Tibial nerve (tissue), 4 donors: Measurements from ENCODE around the gene FAM151A.

Source experiments
- CTCF ChIP-seq, 5 experiments: fragments of 200-600 bp in 3 of 5; fragments of 450-650 bp in 2 of 5; sonication (generic) in 3 of 5; IDR thresholded peaks; one replicate each; pipeline ENCODE4 v1.5.1; 2016 to 2019; ENCODE audit warnings: antibody characterized with exemption in 5 of 5, mild to moderate bottlenecking in 3 of 5, moderate library complexity in 2 of 5
- EP300 ChIP-seq, 2 donors: sonication (generic); formaldehyde crosslinking; IDR thresholded peaks; one replicate each; pipeline ENCODE4 v1.6.1; 2017; ENCODE audit warnings: antibody characterized with exemption in 2 of 2, mild to moderate bottlenecking in 1 of 2

DNA sequence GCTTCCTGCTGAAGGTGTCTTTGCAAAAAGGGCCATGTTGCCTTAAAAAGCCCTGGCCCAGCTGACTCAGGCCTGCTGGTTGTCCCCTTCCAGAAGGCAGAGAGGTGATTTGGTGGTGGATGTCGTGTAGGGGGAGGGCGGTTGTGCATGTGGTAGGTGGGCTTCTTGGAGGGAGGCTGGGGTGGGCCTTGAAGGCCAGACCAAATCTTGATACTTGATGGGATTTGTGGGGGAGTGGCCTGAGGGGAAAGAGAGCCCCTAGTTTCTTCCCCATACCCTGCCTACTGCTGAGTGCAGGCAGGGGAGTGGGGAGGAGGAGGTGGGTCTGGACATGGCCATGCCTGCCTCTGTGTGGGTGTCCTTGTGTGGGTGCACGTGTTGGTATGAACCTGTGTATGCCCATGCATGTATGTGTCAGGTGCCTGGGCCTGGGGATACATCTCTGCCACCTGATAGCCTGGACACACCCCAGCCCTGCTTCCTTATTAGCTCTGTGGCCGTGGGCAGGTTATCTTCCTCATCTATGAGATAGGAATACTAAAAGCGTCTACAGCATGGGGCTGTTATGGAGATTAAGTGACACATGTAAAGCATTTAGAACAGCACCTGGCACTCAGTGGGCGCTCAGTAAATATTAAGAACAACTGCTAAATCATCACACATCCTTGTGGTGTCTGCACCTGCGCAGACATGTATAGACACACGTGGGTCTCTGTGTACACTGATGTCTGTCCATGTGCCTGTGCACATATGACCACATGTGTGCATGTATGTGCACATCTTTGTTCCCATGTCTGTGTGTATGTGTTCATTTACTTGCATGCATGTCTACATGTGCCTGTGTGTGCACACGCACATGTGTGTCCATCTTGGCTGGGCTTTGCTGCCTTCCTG lies 17.0 kb downstream of the FAM151A start:
- TF ChIP-seq CTCF (IDR thresholded peaks at IDR 0.05) (no peak), EP300 (IDR thresholded peaks at IDR 0.05) (no peak)
